NB4 (cell line): ENCODE measurements around the gene MEI1.

Source experiments
- MYC ChIP-seq: IDR thresholded peaks from 2 replicates; pipeline ENCODE4 v1.6.1; 2011; ENCODE audit warnings: low read depth, low read length
- POLR2A ChIP-seq: IDR thresholded peaks from 2 replicates; pipeline ENCODE4 v1.6.1; 2011; ENCODE audit warnings: mild to moderate bottlenecking; ENCODE audit not compliant: insufficient read length; ENCODE audit errors: extremely low read depth
- TF ChIP-seq, protein P1 (sequence below): IDR thresholded peaks from one replicate; pipeline ENCODE4 v1.5.1; 2012; ENCODE audit warnings: low read depth, low read length

DNA sequence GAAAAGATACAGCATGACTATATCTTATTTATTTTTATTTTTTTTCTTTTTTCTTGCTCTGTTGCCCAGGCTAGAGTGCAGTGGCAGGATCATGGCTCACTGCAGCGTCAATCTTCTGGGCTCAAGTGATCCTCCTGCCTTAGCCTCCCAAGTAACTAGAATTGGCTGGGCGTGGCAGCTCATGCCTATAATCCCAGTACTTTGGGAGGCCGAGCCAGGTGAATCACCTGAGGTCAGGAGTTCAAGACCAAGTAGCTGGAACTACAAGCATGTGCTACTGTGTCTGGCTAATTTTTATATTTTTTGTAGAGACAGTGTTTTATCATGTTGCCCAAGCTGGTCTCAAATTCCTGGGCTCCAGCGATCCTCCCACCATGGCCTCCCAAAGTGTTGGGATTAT, 72.9 kb downstream of the MEI1 start:
- TF ChIP-seq, protein P1, sequence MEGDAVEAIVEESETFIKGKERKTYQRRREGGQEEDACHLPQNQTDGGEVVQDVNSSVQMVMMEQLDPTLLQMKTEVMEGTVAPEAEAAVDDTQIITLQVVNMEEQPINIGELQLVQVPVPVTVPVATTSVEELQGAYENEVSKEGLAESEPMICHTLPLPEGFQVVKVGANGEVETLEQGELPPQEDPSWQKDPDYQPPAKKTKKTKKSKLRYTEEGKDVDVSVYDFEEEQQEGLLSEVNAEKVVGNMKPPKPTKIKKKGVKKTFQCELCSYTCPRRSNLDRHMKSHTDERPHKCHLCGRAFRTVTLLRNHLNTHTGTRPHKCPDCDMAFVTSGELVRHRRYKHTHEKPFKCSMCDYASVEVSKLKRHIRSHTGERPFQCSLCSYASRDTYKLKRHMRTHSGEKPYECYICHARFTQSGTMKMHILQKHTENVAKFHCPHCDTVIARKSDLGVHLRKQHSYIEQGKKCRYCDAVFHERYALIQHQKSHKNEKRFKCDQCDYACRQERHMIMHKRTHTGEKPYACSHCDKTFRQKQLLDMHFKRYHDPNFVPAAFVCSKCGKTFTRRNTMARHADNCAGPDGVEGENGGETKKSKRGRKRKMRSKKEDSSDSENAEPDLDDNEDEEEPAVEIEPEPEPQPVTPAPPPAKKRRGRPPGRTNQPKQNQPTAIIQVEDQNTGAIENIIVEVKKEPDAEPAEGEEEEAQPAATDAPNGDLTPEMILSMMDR, result no peak
- TF ChIP-seq POLR2A (no peak), MYC (no peak)
